Ectodermal cell (in vitro differentiated cells): Measurements from ENCODE around the gene H2AZ2. TPM values are rescaled to one million over a fixed set of nuclear protein-coding genes. Genes with fewer than 3 reads are reported as not detected.

Source experiments
- H3K27ac ChIP-seq: 2 replicates; pipeline ENCODE4 v1.7.0; 2013; ENCODE audit warnings: mild to moderate bottlenecking, low read depth, low read length; ENCODE audit not compliant: insufficient read depth, poor library complexity, severe bottlenecking
- H3K27me3 ChIP-seq: 2 replicates; pipeline ENCODE4 v1.7.0; 2013; ENCODE audit warnings: mild to moderate bottlenecking, low read length; ENCODE audit not compliant: insufficient read depth, control insufficient read depth, poor library complexity, severe bottlenecking
- H3K36me3 ChIP-seq: one replicate; pipeline ENCODE4 v1.7.0; 2013; ENCODE audit warnings: low read length; ENCODE audit not compliant: control insufficient read depth, insufficient read depth
- H3K4me1 ChIP-seq: one replicate; pipeline ENCODE4 v1.7.0; 2013; ENCODE audit warnings: low read length; ENCODE audit not compliant: control insufficient read depth, insufficient read depth
- H3K4me3 ChIP-seq: 2 replicates; pipeline ENCODE4 v1.7.0; 2013; ENCODE audit warnings: low read depth, low read length, control low read depth; ENCODE audit not compliant: insufficient read depth
- H3K9me3 ChIP-seq: 2 replicates; pipeline ENCODE4 v1.7.0; 2013; ENCODE audit warnings: mild to moderate bottlenecking, low read length, moderate library complexity; ENCODE audit not compliant: control insufficient read depth
- WGBS, 2 experiments: methylation state at CpG; one replicate each; pipeline ENCODE4 v1.1.7; 2013; ENCODE audit warnings: missing lambda C conversion rate in 2 of 2; 5-methylcytosine and 5-hydroxymethylcytosine counted together
- polyA plus RNA-seq, 4 experiments: library from polyadenylated mRNA; stranded (reverse); fragments of 50-300 nt; gene quantifications; one replicate each; pipeline ENCODE4 v1.2.3, GENCODE V29; 2013

Gene H2AZ2
- 326 TPM for polyA plus RNA-seq (2013, experiment 1 of 4)
- polyA plus RNA-seq (2013, experiment 2 of 4), result 354 TPM
- 303 TPM for polyA plus RNA-seq (2013, experiment 3 of 4)
- 320 TPM for polyA plus RNA-seq (2013, experiment 4 of 4)

- WGBS, 2 experiments, result 0% methylated on average over 70 of the region's 70 CpGs
- H3K27me3 ChIP-seq, result no peaks in the 10 kb centered on the region
- H3K4me1 ChIP-seq, result peaks cover 7% of the 10 kb centered on the region
- no peaks in the 10 kb centered on the region for H3K9me3 ChIP-seq
- H3K36me3 ChIP-seq, result no peaks in the 10 kb centered on the region
- peak within 1 kb of the TSS; percentile 98 for H3K27ac ChIP-seq
- peak within 1 kb of the TSS; percentile 98 for H3K4me3 ChIP-seq
Observed at GRCh38 chr7:44847920-44848634, at the start of gene H2AZ2. H2AZ2 (minus strand) TSS chr7:44848087; CDS start chr7:44847971, 116 bp downstream.

- WGBS, 2 experiments, result 86 to 93% methylated on average over 1 of the region's 1 CpG
- Histone ChIP-seq H3K9me3 (no peaks in the 10 kb centered on the region), H3K36me3 (no peaks in the 10 kb centered on the region), H3K27ac (no peak overlapping the region), H3K27me3 (no peaks in the 10 kb centered on the region), H3K4me1 (no peaks in the 10 kb centered on the region), H3K4me3 (no peak overlapping the region)
Observed at GRCh38 chr7:44897309-44897708, 49.4 kb upstream of the H2AZ2 start.

- 81 to 87% methylated on average over 4 of the region's 4 CpGs for WGBS, 2 experiments
- no peaks in the 10 kb centered on the region for H3K4me1 ChIP-seq
- H3K9me3 ChIP-seq, result no peaks in the 10 kb centered on the region
- no peaks in the 10 kb centered on the region for H3K27me3 ChIP-seq
- H3K36me3 ChIP-seq, result no peaks in the 10 kb centered on the region
- no peak overlapping the region for H3K4me3 ChIP-seq
- no peak overlapping the region for H3K27ac ChIP-seq
Observed at GRCh38 chr7:44894888-44895580, 47.1 kb upstream of the H2AZ2 start.

- WGBS, 2 experiments, result 78 to 82% methylated on average over 8 of the region's 8 CpGs
- Histone ChIP-seq H3K27me3 (no peaks in the 10 kb centered on the region), H3K9me3 (no peaks in the 10 kb centered on the region), H3K36me3 (no peaks in the 10 kb centered on the region), H3K27ac (no peak overlapping the region), H3K4me1 (no peaks in the 10 kb centered on the region), H3K4me3 (no peak overlapping the region)
Observed at GRCh38 chr7:44893710-44894234, 45.9 kb upstream of the H2AZ2 start.

GRCh38 chr7:44891791-44892190 is 43.9 kb upstream of the H2AZ2 start:
- Histone ChIP-seq H3K36me3 (no peaks in the 10 kb centered on the region), H3K27ac (no peak overlapping the region), H3K27me3 (no peaks in the 10 kb centered on the region), H3K9me3 (no peaks in the 10 kb centered on the region), H3K4me3 (no peak overlapping the region), H3K4me1 (no peaks in the 10 kb centered on the region)
- WGBS, 2 experiments, result 74 to 91% methylated on average over 1 of the region's 1 CpG

GRCh38 chr7:44891372-44891771 is 43.5 kb upstream of the H2AZ2 start:
- Histone ChIP-seq H3K4me1 (no peaks in the 10 kb centered on the region), H3K9me3 (no peaks in the 10 kb centered on the region), H3K36me3 (no peaks in the 10 kb centered on the region), H3K27me3 (no peaks in the 10 kb centered on the region), H3K27ac (no peak overlapping the region), H3K4me3 (no peak overlapping the region)
- WGBS, 2 experiments, result 60 to 65% methylated on average over 2 of the region's 2 CpGs

GRCh38 chr7:44889086-44889781 is 41.3 kb upstream of the H2AZ2 start:
- H3K4me3 ChIP-seq, result no peak overlapping the region
- WGBS, 2 experiments, result 81 to 85% methylated on average over 4 of the region's 5 CpGs
- H3K9me3 ChIP-seq, result no peaks in the 10 kb centered on the region
- no peaks in the 10 kb centered on the region for H3K27me3 ChIP-seq
- no peaks in the 10 kb centered on the region for H3K36me3 ChIP-seq
- no peak overlapping the region for H3K27ac ChIP-seq
- H3K4me1 ChIP-seq, result peaks cover under 1% of the 10 kb centered on the region

GRCh38 chr7:44887293-44887692 is 39.4 kb upstream of the H2AZ2 start:
- H3K36me3 ChIP-seq, result peaks cover 6% of the 10 kb centered on the region
- WGBS, 2 experiments, result 90 to 96% methylated on average over 6 of the region's 6 CpGs
- H3K4me1 ChIP-seq, result peaks cover 13% of the 10 kb centered on the region
- H3K27me3 ChIP-seq, result no peaks in the 10 kb centered on the region
- no peaks in the 10 kb centered on the region for H3K9me3 ChIP-seq
- H3K27ac ChIP-seq, result no peak overlapping the region
- no peak overlapping the region for H3K4me3 ChIP-seq

- peaks cover 6% of the 10 kb centered on the region for H3K36me3 ChIP-seq
- H3K9me3 ChIP-seq, result no peaks in the 10 kb centered on the region
- H3K4me1 ChIP-seq, result peaks cover 25% of the 10 kb centered on the region
- no peaks in the 10 kb centered on the region for H3K27me3 ChIP-seq
- peak within 1 kb of the TSS; percentile 90 for H3K4me3 ChIP-seq
- peak within 1 kb of the TSS; percentile 87 for H3K27ac ChIP-seq
- WGBS, 2 experiments, result 1% methylated on average over 72 of the region's 72 CpGs
Observed at GRCh38 chr7:44885394-44886317, 37.8 kb upstream of the H2AZ2 start, which contains the start of gene PURB. PURB (minus strand) TSS chr7:44885530; CDS start chr7:44885348, 182 bp downstream.
